HG03060 (cell line): ENCODE measurements around the gene SLC35B1.

ENCODE experiments used
- ATAC-seq: cut with Tn5 transposase; IDR thresholded peaks from one replicate; pipeline ENCODE4 v1.9.1; 2021; ENCODE audit warnings: low read depth, moderate number of reproducible peaks; ENCODE audit not compliant: unreplicated experiment

The SLC35B1 gene, protein sequence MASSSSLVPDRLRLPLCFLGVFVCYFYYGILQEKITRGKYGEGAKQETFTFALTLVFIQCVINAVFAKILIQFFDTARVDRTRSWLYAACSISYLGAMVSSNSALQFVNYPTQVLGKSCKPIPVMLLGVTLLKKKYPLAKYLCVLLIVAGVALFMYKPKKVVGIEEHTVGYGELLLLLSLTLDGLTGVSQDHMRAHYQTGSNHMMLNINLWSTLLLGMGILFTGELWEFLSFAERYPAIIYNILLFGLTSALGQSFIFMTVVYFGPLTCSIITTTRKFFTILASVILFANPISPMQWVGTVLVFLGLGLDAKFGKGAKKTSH

GRCh38 chr17:49707608-49708514 is at the start of gene SLC35B1:
TSS of gene SLC35B1 (minus strand) at chr17:49707964. CDS start at chr17:49707833, 131 bp downstream.
- ATAC-seq = peak; percentile 89

DNA sequence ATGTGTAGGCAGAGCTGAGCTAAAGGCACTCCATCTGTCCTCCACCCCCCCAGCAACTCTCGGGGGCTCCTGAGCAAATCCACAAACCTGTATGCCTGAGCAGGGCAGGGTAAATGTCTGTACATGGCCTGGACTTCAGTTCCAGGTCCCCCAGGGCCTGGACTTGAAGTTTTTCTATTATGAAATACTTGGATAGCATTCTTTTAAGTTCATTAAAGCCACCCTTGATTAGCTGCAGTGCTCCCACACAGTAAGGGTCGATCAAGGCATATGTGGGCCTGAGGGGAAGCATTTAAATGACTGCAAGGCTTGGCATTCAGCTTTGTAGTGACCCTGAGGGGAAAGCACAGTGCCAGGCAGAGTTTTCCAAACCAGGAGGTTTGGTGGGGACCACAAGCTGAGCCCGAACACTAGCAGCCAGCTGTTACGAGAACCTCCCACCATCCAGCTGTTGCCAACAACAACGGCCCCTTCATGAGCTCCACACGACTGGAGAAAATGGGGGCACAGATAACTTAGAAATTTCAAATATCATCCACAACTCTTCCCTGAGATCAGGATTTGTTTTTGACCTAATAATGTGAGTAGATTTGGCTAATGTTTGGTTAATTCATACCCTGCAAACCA is 49.5 kb upstream of the SLC35B1 start:
- ATAC-seq = no peak

DNA sequence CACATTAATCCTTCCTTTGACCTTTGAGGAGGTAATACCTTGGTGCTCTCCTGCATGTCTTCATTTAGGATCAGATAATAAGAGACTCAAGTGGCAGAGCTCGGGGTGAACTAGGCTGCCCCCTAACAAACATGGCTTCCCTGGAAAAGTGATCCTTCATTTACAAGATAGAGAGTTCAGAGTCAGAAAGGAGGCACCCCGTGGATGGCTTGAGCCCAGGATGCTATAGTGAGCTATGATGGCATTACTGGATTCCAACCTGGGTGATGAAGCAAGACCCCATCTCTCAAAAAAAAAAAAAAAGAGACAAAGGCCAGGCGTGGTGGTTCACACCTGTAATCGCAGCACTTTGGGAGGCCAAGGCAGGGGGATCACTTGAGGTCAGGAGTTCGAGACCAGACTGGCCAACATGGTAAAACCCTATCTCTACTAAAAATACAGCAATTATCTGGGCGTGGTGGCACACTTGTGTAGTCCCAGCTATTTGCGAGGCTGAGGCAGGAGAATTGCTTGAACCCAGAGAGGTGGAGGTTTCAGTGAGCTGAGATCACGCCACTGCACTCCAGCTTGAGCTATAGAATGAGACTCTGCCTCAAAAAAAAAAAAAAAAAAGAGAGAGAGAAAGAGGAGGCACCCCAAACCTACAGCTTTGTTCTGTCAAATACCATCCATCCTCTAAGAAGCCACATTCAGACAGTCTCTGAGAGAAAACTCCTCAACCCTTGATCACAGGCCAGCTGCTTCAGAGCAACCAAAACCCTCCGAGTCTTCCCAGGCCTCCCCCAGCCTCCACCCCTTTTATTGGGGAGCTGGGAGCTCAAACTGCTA is 48.8 kb upstream of the SLC35B1 start:
- ATAC-seq = no peak

DNA sequence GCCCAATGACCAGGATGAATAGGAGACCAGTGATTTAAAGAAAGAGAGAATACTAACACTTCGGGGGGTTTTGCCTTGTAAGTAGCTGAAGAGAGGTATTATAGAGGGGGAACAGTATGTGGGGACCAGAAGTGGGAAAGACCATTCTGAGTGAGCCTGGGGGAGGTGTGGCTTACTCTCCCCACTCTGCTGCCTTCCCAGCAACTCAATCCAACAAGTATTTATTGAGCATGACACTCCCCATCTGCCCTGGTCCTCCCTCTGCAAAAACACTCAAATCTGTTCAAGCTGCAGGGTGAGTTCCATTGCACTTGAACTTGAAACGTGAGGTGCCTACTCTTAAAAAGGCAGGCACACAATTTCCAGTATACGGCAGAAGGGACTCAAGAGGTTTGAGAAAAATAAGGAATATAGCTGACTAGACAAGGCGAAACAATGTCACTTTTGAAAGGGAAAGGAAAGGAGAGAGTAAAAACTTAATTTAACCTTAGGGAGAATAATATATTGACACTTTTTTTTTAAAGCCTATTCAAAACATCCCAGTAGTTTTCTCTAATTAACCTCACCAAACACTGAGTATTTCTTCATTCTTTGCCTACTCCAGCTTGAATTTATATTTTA is 48.0 kb upstream of the SLC35B1 start:
- ATAC-seq = no peak

DNA sequence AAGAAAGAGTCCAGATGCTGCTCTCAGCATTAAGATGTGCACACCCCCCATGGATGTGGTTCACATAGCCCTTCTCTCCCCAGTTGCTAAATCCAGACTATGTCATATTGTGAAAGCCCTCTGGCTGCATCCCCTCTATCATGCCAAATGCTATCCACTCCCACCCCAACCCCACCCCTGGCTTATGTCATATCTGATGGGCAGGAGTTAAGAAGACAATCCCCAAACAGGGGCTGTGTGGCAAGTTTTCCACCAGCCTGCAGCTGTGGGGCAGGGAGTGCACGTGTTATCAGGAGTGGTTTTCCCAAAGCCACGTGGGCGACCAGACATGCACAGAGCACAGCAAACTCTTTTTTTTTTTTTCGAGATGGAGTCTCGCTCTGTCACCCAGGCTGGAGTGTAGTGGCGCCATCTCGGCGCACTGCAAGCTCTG is 46.2 kb upstream of the SLC35B1 start:
- ATAC-seq = no peak

GRCh38 chr17:49752508-49752907 is 44.7 kb upstream of the SLC35B1 start:
- ATAC-seq = no peak

DNA sequence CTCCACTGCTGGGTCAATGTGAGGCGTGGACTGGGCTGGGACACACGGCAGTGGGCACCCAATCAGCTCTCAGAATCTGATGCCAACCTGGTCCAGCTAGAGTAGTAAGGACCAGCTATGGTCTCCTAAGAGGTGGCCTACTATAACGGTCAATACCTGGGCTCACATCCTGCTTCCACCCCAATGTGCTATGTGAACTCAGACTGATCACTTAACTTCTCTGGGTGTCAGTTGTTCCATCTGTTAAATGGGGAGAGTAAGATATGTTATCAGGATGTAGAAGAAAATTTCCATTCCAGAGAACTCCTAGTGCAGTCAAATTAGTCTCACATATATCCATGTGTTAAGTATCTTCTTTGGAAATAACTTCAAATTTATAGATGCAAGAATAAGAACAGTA is 42.0 kb upstream of the SLC35B1 start:
- ATAC-seq = no peak

DNA sequence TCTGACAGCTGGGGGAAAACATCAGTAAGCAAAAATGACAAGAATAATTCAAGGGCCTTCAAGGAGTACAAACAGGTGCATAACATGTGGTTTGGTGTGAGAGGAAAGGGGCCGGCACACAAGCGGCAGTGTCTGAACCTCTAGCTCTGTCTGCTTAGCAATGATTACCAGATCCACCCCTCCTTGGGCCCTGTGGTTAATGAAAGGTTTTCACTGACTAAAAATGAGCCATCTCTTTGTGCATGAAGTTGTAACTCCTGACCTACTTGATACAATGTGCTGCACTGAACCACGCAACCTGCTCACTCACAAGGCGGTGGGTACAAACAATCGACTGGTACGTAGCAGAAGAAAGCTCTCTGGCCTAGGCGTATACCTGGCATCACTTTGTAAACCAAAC is 41.0 kb upstream of the SLC35B1 start:
- peak; percentile 68 for ATAC-seq

DNA sequence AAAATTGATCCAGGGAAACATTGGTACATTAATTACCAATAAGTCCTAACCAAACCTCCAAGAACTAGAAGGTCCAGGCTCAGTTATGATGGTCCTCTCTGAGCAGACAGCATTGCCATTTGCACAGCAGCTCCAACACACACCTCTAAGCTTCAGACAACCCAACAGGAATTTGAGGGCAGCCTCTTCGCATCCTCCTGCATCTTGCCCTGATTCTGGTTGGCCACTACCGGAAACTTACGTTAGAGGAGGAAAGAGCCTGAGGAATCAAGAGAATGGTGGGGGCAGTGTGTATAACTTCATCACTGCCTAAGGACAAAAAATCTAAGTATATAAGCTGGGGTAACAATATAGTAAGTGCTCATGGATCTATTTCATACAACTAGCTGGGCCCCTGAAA is 40.5 kb upstream of the SLC35B1 start:
- ATAC-seq = no peak

DNA sequence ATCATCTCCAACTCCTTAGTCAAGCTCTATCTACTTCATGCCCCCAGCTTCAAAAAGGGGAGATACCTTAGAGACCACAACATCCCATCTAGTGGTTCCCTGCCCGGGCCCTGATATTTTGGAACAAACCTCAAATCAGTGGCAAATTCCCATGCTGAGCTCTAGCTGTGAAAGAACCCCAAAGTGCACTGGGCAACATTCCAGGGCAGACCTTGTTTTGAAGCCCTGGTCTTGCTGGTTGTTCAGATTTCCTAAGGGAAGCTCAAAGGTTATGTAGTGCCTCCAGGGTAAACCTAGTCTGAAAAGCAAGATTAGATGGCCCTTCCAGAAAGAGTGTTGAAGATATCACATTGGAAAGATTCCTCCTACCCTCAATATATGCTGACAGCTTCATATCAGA is 39.9 kb upstream of the SLC35B1 start:
- no peak for ATAC-seq

DNA sequence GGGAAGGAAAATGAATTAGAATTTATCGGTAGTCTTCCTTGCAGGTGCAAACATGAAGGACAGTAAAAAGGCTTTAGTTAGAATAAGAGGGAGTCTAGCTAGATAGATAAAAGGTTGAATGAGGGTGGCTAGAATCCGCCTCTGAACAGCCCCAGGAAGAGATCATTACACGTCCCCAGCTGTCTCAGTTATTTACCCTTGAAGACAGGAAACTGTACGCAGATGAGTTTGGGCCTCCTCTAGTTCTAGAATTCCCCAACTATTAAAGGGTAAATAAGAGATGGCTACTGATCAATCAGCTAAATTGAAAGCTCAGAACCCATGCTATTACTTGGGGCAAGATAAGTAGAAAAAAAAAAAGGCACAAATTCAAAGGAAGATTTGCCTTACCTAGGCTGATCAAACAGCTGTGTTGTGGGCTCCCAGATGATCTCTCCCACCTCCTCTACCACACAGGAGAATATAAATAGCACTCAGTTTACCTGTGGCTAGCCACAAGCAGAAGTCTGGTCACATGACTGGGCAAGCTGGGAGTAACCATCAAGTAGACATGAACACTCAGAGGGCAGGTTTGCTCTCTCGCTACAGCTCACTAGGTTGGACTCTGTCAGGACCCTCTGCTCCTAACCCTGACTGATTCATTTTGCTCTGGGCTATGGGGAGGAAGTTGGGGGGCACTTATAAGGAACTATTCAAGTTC is 39.2 kb upstream of the SLC35B1 start:
- ATAC-seq = peak; percentile 43

DNA sequence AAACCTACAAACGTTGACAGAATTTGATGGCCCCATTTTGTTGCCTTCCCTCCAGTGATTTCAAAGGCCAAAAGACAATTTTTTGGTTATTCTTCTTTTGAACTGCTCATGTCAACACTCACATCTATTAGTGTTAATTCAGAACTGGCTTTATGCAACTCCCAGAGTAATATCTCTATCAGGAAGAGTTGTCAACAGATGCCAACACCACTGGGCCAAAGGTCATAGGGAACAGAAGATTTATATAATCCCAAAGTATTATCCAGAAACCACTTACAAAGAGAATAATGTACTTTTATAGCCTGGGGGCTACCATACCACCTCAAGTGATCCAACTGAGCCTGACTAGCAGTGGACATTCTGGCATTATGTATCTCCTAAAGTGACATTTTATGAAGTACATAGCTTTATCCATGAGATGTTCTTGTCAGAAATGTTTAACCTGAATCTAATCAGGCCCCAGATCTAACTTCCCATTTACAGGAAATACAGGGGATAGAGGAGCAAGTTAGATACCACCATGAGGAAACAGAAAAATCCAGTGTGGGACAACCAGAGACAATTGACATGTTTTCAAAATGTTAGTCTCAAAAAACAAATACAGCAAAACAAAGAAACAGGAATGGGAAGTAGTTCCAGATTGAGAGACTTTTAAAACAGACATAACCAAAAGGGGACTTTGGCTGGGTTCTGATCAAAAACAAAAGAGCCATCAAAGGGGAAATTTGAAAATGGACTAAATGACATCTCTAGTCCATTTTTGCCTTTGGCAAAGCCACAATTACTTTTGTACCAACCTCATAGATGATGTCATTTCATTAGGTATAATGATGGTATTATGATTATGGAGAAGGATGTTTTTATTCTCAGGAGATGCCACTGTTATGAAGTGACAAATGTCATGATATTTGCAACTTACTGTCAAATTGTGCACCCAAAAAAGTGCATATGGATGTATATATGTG is 37.7 kb upstream of the SLC35B1 start:
- ATAC-seq = no peak

GRCh38 chr17:49742166-49742638 is 34.4 kb upstream of the SLC35B1 start:
- no peak for ATAC-seq

- no peak for ATAC-seq
These were observed 33.9 kb upstream of the SLC35B1 start for GRCh38 chr17:49741692-49742076.

DNA sequence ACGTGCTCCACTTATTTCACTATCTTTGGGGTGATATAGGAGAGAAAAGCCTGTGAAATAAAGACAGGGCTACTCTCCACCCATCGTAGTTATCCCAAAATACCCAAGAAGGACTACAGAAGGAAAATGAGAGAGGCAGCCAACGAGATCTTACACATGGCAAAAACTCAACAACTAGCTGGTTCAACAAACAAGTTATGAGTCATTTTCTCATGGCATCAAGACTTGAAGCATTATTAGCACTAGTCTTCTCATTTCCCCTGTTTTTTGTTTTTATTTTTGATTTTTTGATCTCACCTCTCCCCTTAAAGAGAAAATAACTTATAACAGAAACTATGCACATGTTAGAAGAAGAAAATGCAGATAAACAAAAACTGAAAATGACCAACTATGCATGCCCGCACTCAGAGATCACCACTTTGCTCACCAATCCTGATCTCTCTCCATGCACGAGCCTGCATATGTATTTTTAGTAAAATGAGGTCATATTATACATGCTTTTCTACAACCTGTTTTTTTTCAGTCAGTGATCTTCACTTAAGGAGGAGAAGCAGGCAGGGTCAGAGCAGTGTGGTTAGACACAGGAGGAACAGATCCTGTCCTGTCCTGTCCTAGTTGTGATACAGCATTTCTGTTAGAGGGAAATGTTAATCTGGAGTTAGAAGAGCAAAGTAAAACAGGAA is 33.4 kb upstream of the SLC35B1 start:
- ATAC-seq = no peak

GRCh38 chr17:49739641-49740271 is 32.0 kb upstream of the SLC35B1 start:
- no peak for ATAC-seq
